ENCODE measurements around the gene TLE6.
"Not testable (repeated sequence)": the region's sequence is repeated elsewhere in the genome, so short reads cannot be mapped to it uniquely, and the experiment has no call there.

The TLE6 gene

GRCh38 chr19:2974342-2975041 is 2.9 kb upstream of the TLE6 start:
- DNase-seq, result no peak

DNA sequence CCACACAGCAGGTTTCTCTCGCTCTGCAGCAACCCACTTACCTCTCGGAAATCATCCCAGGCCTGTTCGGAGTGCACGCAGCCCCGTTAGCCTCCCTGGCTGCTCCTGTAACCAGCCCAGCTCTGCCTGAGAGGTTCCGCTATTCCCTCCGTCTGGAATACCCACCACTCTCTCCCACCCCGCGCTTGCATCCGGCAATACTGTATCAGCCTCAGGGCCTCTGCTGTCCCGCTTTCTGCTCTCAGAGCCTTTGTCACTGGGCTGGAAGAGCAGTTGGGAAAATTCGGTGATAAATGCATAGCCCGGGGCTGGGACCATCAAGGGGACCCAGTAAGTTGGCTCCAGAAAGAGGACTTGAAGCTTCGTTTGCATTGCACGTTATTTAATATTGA is 759 bp upstream of the TLE6 start:
- DNase-seq, result no peak

DNA sequence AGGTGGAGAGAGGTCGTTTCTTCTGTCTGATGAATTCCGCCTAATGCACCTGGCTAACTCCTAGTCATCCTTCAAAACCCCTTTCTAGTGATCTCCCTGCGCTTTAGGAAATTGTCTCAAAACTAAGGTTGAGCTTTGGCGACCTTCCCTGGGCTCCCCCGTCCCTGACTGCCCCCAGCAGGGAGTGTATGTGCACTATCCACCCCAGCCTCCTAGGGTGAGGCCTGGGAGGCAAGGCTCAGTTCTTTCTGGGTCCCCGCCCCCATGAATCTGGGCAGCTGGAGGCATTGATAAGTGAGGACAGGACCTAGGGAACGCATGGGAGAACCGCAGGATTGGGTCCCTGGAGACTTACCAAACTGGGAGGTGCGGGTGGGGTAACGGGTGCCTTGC is 378 bp downstream of the TLE6 start:
- no peak for DNase-seq

DNA sequence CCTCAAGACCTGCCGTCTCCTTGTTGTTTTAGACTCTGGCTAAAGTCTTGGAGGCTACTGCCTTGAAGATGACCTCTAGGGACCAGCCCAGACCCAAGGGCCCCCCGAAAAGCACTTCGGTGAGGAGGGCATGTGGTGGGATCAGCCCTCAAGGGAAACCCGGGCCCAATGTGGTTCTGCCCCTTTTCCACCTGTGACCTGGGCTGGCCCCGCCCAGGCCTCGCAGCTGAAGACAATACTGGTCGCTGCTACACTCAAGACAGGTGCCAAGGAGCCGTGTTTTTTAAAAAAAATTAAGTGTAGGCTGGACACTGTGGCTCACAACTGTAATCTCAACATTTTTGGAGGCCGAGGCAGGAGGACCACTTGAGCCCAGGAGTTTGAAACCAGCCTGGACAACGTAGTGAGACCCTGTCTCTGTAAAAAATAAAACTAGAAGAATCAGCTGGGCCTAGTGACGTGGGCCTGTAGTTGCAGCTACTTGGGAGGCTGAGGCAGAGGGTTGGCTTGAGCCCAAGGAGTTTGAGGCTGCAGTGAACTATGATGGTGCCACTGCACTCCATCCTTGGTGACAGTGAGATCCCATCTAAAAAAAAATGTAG is 903 bp downstream of the TLE6 start:
- no peak for DNase-seq

DNA sequence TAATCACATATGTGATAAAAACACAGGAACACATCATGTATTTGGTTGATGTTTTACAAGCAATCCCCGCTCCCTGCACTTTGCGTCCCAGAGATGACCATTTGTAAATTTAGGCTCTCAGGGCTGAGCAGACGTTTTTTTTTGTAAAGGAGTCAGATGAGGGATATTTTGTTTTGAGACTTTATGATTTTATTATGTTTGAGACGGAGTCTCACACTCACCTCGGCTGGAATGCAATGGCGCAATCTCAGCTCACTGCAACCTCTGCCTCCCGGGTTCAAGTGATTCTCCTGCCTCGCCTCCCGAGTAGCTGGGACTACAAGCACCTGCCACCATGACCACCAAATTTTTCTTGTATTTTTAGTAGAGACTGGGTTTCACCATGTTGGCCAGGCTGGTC is 1.4 kb downstream of the TLE6 start:
- DNase-seq, result no peak

GRCh38 chr19:2981898-2982297 is 4.5 kb downstream of the TLE6 start:
- no peak for DNase-seq

GRCh38 chr19:2982561-2982960 is 5.2 kb downstream of the TLE6 start:
- DNase-seq, result no peak

- DNase-seq, result no peak
Measured at GRCh38 chr19:2982983-2983350, 5.6 kb downstream of the TLE6 start.

- no peak for DNase-seq
Measured at GRCh38 chr19:2983351-2984214, 6.2 kb downstream of the TLE6 start.

GRCh38 chr19:2984215-2984528 is 6.8 kb downstream of the TLE6 start:
- DNase-seq, result no peak

- no peak for DNase-seq
Measured at GRCh38 chr19:2986951-2987524, 9.7 kb downstream of the TLE6 start.

GRCh38 chr19:2987797-2988196 is 10.4 kb downstream of the TLE6 start:
- DNase-seq, result no peak

- no peak for DNase-seq
Measured at GRCh38 chr19:2988568-2988967, 11.2 kb downstream of the TLE6 start.

- DNase-seq, result no peak
Measured at GRCh38 chr19:2989236-2989946, 12.0 kb downstream of the TLE6 start.

GRCh38 chr19:2992333-2992732 is 15.0 kb downstream of the TLE6 start:
- not testable (repeated sequence) for DNase-seq

DNA sequence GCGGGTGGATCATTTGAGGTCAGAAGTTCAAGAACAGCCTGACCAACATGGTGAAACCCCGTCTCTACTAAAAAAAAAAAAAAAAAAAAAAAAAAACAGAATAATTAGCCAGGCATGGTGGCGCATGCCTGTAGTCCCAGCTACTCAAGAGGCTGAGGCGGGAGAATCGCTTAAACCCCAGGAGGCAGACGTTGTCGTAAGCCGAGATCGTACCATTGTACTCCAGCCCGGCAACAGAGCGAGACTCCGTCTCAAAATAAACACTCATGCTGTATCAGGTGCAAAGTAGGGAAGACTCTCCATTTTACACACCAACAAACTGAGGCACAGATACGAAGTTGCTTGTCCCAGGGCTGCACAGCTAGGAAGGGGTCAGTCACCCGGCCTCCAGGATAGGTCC is 15.6 kb downstream of the TLE6 start:
- DNase-seq, result no peak

DNA sequence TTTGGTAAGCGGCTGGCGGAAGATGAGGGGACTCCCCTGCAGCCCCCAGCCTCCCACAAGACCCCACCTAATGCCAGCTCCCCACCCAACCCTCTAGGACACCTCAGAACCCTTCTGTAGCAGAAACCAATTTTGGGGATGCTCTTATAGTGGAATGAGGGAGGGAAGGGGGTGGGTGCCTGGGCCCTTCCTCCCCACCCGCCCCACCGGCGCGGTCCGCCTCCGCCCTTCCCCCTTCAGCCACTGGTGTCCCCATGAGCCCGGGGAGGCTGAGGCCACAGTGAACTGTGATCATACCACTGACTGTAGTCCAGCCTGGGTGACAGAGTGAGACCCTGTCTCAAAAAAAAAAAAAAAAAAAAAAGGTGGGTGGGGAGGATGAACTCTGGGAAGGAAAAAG is 16.2 kb downstream of the TLE6 start:
- DNase-seq, result no peak

- DNase-seq, result no peak
Measured at GRCh38 chr19:2994588-2995131, 17.3 kb downstream of the TLE6 start.

DNA sequence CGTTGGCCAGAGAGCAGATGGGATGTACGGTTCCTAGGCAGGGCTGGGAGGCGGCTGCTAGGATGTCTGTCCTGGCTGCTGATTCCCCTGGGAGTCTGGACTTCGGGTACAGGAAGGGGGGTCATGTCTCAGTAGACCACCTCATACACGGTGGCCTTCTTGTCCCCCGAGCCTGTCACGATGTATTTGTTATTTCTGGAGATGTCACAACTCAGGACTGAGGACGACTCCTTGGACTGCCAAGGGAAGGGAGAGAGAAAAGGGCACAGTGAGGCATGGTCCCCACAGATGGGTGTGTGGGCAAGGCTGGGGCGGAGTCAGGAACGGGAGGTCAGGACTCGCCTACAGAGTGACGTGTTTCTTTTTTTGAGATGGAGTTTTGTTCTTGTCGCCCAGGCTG is 20.4 kb downstream of the TLE6 start:
- no peak for DNase-seq

- DNase-seq, result no peak
Measured at GRCh38 chr19:2998642-2999041, 21.3 kb downstream of the TLE6 start.

DNA sequence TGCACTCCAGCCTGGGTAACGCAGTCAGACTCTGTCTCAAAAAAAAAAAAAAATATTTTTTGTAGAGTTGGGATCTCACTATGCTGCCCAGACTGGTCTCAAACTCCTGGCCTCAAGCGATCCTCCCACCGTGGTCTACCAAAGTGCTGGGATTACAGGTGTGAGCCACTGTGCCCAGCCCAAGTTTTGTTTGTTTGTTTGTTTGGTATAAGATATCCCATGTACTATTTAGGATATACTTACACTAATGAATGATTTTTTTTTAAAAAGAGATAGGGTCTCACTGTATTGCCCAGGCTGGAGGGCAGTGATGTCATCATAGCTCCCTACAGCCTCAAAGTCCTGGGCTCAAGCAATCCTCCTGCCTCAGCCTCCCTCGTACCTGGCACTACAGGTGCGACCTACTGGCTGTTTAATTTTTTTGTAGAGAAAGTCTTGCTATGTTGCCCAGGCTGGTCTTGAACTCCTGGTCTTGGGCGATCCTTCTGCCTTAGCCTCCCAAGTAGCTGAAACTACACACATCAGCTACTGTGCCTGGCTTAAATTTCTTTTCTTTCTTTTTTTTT is 24.0 kb downstream of the TLE6 start:
- DNase-seq, result no peak

GRCh38 chr19:3003046-3003445 is 25.7 kb downstream of the TLE6 start:
- DNase-seq, result no peak

GRCh38 chr19:3004522-3004921 is 27.2 kb downstream of the TLE6 start:
- no peak for DNase-seq
